K562 (cell line): ENCODE measurements around the gene CSPG5. TPM values are rescaled to one million over a fixed set of nuclear protein-coding genes. Genes with fewer than 3 reads are reported as not detected.

ENCODE experiments used
- BACH1 ChIP-seq: fragments of 200-800 bp; sonication (Bioruptor generic); IDR thresholded peaks from 2 replicates; pipeline ENCODE4 v1.6.1; 2016; ENCODE audit warnings: missing genetic modification characterization, missing compliant biosample characterization
- DACH1 ChIP-seq: fragments of 450-650 bp; IDR thresholded peaks from 2 replicates; pipeline ENCODE4 v1.6.1; 2018; ENCODE audit not compliant: partially characterized antibody
- DIDO1 ChIP-seq: fragments of 450-650 bp; IDR thresholded peaks from 2 replicates; pipeline ENCODE4 v1.6.1; 2016; ENCODE audit warnings: low read depth, missing biosample characterization, missing genetic modification characterization
- FOXP1 ChIP-seq: sonication (generic); formaldehyde crosslinking; IDR thresholded peaks from 2 replicates; pipeline ENCODE4 v1.8.0; 2022; ENCODE audit warnings: mild to moderate bottlenecking, missing genetic modification reagents
- HNRNPUL1 ChIP-seq: fragments of 200-400 bp; formaldehyde crosslinking; IDR thresholded peaks from 2 replicates; pipeline ENCODE4 v1.6.1; 2017; ENCODE audit warnings: low read length
- MAFG ChIP-seq: fragments of 450-650 bp; conservative IDR thresholded peaks from 2 replicates; pipeline ENCODE4 v1.6.1; 2016; ENCODE audit warnings: missing genetic modification characterization, missing compliant biosample characterization
- RBM22 ChIP-seq: fragments of 200-400 bp; formaldehyde crosslinking; IDR thresholded peaks from 2 replicates; pipeline ENCODE4 v1.6.1; 2018; ENCODE audit warnings: low read length, low read depth; ENCODE audit not compliant: poor library complexity, severe bottlenecking
- RCOR1 ChIP-seq, 2 experiments: IDR thresholded peaks; 2 replicates each; pipeline ENCODE4 v1.6.1; 2012; ENCODE audit warnings: low read depth in 2 of 2, low read length in 2 of 2, borderline replicate concordance in 1 of 2, improper control_type of control experiment in 1 of 2
- ZEB2 ChIP-seq: fragments of 450-650 bp; IDR thresholded peaks from 2 replicates; pipeline ENCODE4 v1.6.1; 2016
- ZNF224 ChIP-seq: sonication (generic); formaldehyde crosslinking; IDR thresholded peaks from 2 replicates; pipeline ENCODE4 v1.8.0; 2022; ENCODE audit warnings: mild to moderate bottlenecking, missing genetic modification reagents
- ZSCAN32 ChIP-seq: fragments of 450-650 bp; formaldehyde crosslinking; IDR thresholded peaks from 2 replicates; pipeline ENCODE4 v1.4.0; 2020; ENCODE audit warnings: mild to moderate bottlenecking, moderate library complexity
- polyA plus RNA-seq, 8 experiments: library from polyadenylated mRNA; depleted of rRNA in 4 of 8; stranded (reverse) in 5 of 8; unstranded in 3 of 8; fragments of >200 nt; fragmentation: Nextera tagmentation in 2 of 8; fragmentation: Illumina TruSeq in 1 of 8; extraction: Ambion mirVana in 2 of 8; extraction: Trizol in 1 of 8; gene quantifications; 2 replicates each; pipeline versions ENCODE4 v1.2.1 to v1.2.3, GENCODE V29; 2011 to 2014; ENCODE audit warnings: inconsistent platforms in 1 of 8, missing spikeins in 1 of 8
- total RNA-seq, 7 experiments: library from RNA; depleted of rRNA in 6 of 7; stranded (reverse); fragments of >200 nt in 6 of 7; fragmentation: Illumina TruSeq in 2 of 7; extraction: Trizol in 2 of 7; gene quantifications; 2 replicates each; pipeline versions ENCODE4 v1.2.1 to v1.2.3, GENCODE V29; 2011 to 2021; ENCODE audit warnings: low replicate concordance in 1 of 7
- TF ChIP-seq, protein P1 (sequence below): fragments of 250-450 bp; sonication (Bioruptor Pico); IDR thresholded peaks from 2 replicates; pipeline ENCODE4 v1.8.0; 2021; ENCODE audit warnings: moderate library complexity, mild to moderate bottlenecking, inconsistent platforms
- TF ChIP-seq, protein P2 (sequence below): fragments of 450-650 bp; IDR thresholded peaks from 2 replicates; pipeline ENCODE4 v1.6.1; 2016; ENCODE audit warnings: mild to moderate bottlenecking, moderate library complexity
- TF ChIP-seq, protein P3 (sequence below): fragments of 450-650 bp; formaldehyde crosslinking; IDR thresholded peaks from 2 replicates; pipeline ENCODE4 v1.4.0; 2020; ENCODE audit warnings: mild to moderate bottlenecking, mixed read lengths

Gene CSPG5
- total and polyA plus RNA-seq, 9 of the 15 experiments (the other 6 are each of a cell fraction or from before 2014, with no cell fraction given) = 0.06 to 3.3 (median 2.4) TPM

DNA sequence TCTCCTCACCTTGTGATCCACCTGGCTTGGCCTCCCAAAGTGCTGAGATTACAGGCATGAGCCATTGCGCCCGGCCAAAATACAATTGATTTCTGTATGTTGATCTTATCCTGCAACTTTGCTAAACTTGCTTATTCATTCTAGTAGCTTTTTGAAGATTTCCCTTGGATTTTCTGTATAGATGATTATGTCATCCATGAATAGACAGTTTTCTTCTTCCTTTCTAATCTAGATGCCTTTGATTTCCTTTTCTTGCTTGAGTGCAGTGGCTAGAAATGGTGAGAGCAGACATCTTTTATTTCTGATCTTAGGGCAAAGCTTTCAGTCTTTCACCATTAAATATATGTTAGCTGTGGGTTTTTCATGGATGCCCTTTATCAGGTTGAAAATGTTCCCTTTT is 60.7 kb downstream of the CSPG5 start (continued):
- TF ChIP-seq, protein P1, sequence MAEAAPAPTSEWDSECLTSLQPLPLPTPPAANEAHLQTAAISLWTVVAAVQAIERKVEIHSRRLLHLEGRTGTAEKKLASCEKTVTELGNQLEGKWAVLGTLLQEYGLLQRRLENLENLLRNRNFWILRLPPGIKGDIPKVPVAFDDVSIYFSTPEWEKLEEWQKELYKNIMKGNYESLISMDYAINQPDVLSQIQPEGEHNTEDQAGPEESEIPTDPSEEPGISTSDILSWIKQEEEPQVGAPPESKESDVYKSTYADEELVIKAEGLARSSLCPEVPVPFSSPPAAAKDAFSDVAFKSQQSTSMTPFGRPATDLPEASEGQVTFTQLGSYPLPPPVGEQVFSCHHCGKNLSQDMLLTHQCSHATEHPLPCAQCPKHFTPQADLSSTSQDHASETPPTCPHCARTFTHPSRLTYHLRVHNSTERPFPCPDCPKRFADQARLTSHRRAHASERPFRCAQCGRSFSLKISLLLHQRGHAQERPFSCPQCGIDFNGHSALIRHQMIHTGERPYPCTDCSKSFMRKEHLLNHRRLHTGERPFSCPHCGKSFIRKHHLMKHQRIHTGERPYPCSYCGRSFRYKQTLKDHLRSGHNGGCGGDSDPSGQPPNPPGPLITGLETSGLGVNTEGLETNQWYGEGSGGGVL = no peak
- TF ChIP-seq HNRNPUL1 (no peak), DACH1 (no peak), RCOR1 (IDR thresholded peaks at IDR 0.05; ENCODE audit: borderline replicate concordance in 1 of 2, low read depth in 2 of 2, low read length in 2 of 2) (peak in 1 of 2 experiments; percentile 23; a peak in 1 of 4 replicates), BACH1 (no peak), MAFG (tag) (peak; percentile 81), ZNF224 (no peak), FOXP1 (no peak), RBM22 (no peak), DIDO1 (tag) (no peak), ZEB2 (no peak), ZSCAN32 (CRISPR knock-in tag) (no peak)
- TF ChIP-seq, protein P2, sequence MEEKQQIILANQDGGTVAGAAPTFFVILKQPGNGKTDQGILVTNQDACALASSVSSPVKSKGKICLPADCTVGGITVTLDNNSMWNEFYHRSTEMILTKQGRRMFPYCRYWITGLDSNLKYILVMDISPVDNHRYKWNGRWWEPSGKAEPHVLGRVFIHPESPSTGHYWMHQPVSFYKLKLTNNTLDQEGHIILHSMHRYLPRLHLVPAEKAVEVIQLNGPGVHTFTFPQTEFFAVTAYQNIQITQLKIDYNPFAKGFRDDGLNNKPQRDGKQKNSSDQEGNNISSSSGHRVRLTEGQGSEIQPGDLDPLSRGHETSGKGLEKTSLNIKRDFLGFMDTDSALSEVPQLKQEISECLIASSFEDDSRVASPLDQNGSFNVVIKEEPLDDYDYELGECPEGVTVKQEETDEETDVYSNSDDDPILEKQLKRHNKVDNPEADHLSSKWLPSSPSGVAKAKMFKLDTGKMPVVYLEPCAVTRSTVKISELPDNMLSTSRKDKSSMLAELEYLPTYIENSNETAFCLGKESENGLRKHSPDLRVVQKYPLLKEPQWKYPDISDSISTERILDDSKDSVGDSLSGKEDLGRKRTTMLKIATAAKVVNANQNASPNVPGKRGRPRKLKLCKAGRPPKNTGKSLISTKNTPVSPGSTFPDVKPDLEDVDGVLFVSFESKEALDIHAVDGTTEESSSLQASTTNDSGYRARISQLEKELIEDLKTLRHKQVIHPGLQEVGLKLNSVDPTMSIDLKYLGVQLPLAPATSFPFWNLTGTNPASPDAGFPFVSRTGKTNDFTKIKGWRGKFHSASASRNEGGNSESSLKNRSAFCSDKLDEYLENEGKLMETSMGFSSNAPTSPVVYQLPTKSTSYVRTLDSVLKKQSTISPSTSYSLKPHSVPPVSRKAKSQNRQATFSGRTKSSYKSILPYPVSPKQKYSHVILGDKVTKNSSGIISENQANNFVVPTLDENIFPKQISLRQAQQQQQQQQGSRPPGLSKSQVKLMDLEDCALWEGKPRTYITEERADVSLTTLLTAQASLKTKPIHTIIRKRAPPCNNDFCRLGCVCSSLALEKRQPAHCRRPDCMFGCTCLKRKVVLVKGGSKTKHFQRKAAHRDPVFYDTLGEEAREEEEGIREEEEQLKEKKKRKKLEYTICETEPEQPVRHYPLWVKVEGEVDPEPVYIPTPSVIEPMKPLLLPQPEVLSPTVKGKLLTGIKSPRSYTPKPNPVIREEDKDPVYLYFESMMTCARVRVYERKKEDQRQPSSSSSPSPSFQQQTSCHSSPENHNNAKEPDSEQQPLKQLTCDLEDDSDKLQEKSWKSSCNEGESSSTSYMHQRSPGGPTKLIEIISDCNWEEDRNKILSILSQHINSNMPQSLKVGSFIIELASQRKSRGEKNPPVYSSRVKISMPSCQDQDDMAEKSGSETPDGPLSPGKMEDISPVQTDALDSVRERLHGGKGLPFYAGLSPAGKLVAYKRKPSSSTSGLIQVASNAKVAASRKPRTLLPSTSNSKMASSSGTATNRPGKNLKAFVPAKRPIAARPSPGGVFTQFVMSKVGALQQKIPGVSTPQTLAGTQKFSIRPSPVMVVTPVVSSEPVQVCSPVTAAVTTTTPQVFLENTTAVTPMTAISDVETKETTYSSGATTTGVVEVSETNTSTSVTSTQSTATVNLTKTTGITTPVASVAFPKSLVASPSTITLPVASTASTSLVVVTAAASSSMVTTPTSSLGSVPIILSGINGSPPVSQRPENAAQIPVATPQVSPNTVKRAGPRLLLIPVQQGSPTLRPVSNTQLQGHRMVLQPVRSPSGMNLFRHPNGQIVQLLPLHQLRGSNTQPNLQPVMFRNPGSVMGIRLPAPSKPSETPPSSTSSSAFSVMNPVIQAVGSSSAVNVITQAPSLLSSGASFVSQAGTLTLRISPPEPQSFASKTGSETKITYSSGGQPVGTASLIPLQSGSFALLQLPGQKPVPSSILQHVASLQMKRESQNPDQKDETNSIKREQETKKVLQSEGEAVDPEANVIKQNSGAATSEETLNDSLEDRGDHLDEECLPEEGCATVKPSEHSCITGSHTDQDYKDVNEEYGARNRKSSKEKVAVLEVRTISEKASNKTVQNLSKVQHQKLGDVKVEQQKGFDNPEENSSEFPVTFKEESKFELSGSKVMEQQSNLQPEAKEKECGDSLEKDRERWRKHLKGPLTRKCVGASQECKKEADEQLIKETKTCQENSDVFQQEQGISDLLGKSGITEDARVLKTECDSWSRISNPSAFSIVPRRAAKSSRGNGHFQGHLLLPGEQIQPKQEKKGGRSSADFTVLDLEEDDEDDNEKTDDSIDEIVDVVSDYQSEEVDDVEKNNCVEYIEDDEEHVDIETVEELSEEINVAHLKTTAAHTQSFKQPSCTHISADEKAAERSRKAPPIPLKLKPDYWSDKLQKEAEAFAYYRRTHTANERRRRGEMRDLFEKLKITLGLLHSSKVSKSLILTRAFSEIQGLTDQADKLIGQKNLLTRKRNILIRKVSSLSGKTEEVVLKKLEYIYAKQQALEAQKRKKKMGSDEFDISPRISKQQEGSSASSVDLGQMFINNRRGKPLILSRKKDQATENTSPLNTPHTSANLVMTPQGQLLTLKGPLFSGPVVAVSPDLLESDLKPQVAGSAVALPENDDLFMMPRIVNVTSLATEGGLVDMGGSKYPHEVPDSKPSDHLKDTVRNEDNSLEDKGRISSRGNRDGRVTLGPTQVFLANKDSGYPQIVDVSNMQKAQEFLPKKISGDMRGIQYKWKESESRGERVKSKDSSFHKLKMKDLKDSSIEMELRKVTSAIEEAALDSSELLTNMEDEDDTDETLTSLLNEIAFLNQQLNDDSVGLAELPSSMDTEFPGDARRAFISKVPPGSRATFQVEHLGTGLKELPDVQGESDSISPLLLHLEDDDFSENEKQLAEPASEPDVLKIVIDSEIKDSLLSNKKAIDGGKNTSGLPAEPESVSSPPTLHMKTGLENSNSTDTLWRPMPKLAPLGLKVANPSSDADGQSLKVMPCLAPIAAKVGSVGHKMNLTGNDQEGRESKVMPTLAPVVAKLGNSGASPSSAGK = no peak
- TF ChIP-seq, protein P3, sequence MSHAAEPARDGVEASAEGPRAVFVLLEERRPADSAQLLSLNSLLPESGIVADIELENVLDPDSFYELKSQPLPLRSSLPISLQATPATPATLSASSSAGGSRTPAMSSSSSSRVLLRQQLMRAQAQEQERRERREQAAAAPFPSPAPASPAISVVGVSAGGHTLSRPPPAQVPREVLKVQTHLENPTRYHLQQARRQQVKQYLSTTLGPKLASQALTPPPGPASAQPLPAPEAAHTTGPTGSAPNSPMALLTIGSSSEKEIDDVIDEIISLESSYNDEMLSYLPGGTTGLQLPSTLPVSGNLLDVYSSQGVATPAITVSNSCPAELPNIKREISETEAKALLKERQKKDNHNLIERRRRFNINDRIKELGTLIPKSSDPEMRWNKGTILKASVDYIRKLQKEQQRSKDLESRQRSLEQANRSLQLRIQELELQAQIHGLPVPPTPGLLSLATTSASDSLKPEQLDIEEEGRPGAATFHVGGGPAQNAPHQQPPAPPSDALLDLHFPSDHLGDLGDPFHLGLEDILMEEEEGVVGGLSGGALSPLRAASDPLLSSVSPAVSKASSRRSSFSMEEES = no peak
